Activated naive CD4-positive, alpha-beta T cell treated with anti-CD3 and anti-CD28 coated beads, Interleukin-2, amount 50 U/mL, for 16 hours (primary cell): ENCODE results near the gene GLT8D2.
A peak's percentile ranks its signal among the peaks of the same experiment; 100 is the strongest.

Experiments
- DNase-seq: peaks from one replicate; pipeline ENCODE4 v3.0.0-alpha.2; 2020

The GLT8D2 gene

GRCh38 chr12:103997286-103997900 lies 52.6 kb downstream of the GLT8D2 start:
- no peak for DNase-seq

DNA sequence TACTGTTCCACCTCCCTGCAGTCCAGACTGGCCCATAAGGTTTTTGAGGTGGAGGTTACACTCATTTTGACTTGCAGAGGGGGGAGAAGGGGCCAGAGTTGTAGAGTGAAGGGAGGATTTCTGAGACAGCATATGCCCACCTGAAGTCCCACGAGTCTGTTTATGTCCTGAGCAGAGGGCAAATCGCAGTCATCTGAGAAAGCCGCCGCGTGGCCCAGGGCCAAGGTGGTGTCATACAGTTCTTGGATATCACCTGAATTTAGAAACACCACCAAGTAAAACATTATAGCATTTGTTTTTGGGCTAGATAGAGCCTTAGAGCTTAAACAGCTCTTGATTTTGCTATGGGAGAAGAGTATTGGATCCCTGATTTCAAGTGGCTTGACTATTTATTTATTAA lies 53.4 kb downstream of the GLT8D2 start:
- no peak for DNase-seq

DNA sequence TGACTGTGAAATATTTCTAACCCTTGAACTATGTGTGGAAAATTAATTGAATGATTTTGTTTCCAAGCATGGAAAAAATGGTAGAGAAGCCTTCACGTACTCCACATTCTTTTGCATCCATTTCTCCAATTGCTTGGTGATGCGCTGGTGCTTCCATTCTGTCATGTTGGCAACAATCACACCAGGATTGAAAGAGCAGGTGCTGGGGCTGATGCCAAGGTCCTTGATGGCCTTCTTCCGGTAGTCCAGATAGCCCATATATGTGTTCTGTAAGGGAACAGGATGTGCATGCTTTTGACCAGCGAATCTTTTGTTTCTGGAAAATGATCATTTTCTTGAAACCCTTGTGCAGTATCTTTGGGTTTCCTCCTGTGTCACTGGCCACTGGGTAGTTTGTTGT lies 55.8 kb downstream of the GLT8D2 start:
- DNase-seq = no peak

GRCh38 chr12:103986829-103987228 lies 63.2 kb downstream of the GLT8D2 start:
- no peak for DNase-seq

DNA sequence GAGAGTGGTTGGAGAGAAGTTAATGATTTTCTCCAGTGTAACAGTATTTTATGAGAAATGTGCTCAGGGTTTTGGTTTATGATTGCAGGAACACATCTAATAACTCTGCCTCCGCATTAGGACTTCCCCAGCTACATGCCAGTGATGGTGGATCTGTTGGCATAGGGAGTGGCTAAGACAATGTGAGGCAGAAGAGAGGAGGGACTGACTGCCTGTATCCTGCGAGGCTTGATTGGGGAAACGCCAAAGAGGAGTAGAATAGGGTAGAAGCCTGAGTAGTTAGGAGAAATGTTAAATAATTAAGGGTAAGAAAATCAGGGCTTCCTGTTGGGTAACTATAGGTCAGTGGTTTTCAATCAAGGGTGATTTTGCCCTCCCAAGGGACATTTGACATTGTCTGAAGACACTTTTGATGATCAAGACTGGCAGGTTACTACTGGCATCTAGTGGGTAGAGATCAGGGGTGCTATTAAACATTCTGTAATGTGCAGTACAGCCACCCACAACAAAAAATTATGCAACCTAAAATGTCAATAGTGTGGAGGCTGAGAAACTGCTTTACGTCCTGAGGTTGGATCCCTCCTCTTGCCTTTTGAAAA lies 71.5 kb downstream of the GLT8D2 start:
- no peak for DNase-seq

GRCh38 chr12:103975368-103975767 lies 74.6 kb downstream of the GLT8D2 start:
- no peak for DNase-seq

DNA sequence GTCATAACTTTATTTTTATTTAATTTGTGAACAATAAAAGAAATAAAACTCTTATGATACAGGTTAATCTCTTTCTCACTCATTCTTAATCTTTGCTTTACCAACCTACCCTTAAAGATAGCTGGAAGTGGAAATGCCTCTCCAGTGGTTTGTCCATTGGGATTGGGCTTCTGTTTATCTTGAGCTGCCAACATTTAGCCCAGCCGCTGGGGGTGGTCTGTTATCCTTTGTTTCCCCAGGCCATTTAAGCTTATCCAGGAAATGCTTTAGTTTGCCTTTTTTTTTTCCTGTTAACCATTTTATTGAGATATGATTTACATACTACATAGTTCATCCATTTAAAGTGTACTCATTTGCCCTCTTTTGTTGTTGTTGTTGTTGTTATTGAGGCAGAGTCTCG lies 76.1 kb downstream of the GLT8D2 start:
- no peak for DNase-seq

DNA sequence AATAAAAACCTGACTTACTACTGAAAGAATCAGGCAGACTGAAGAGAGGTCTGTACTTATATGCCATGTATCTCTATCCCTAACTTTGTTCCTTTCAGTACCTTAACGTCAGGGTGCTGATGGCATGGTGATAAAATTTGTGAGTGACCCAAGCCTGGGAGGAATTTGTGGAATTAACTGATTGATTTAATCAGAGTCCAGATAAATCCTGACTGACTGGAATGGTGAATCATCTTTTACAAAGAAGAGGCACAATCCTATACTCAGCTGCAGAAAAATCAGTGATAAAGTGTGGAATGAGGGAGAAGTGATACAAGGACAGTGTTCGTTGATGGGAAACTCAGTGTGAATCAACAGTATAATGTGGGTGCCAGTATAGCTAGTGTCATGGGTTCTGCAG lies 80.6 kb downstream of the GLT8D2 start:
- no peak for DNase-seq

GRCh38 chr12:103966736-103967135 lies 83.3 kb downstream of the GLT8D2 start:
- no peak for DNase-seq

DNA sequence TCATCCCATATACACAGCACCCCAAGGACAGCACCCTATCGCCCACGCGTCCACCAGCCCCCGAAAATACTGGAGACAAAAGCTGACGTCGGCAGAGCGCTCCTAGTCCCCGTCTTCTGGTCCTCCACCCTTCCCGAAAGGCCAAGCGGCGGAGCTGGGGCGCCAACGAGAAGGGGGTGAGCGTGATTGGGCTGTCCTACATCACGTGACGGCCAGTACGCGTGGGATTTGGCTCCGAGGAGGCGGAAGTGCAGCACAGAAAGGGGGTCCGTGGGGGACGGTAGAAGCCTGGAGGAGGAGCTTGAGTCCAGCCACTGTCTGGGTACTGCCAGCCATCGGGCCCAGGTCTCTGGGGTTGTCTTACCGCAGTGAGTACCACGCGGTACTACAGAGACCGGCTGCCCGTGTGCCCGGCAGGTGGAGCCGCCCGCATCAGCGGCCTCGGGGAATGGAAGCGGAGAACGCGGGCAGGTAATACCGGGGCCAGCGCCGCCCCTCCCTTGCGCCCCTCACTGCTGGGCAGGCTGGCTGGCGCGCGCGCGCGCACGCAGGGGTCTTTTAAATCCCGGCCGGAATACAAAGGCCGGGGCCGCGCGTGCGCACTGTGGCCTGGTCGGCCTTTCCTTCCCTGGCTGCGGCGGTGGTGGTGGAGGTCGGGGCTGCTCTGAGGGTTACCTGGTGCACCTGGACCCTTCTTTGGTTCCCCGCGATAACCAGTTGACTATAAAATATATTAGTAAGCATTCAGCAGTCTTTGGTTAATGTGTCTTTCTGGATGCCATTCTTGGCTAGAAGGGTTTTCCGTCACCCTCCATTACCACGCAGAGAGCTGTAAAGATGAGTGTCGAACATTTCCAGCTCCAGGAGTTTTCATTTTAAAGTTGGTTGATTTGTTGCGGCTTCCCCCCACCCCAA lies 84.1 kb downstream of the GLT8D2 start, which contains the start of gene TDG:
Gene TDG, plus strand, starts transcription at position 283 of the 915 bp plus-strand sequence. Its CDS starts 166 bp downstream, at position 449.
- DNase-seq = peak; percentile 97

DNA sequence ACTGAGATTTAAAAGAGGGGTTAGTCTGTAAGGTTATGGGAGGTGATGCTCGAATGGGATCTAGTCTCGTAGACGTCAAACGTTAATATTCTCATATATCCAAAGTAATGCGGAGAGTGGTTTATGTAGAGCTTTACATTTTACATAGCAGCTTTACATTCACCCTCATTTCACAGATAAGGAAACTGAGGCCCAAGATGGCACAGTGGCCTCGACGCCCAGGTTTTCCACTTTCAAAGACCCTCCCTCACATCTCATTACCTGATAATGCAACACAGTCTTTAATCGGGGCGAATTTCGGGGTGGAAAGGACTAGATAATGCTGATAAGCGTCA lies 84.8 kb downstream of the GLT8D2 start:
- DNase-seq = no peak

- DNase-seq = no peak
Observed at GRCh38 chr12:103964805-103965204, 85.2 kb downstream of the GLT8D2 start.

DNA sequence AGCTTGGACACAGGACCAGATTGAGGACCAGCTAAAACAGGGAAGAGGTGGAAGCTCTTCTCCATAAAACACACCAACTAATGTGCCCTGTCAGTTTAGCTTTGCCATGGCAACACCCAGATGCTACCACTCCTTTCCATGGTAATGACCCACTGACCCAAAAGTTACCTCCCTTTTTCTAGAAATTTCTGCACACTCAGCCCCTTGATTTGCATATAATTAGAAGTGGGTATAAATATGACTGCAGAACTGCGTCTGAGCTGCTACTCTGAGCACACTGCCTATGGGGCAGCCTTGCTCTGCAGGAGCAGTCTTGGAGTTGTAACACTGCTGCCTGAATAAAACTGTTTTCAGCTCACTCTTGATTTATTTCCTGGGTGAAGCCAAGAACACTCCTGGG lies 87.5 kb downstream of the GLT8D2 start:
- DNase-seq = no peak

- DNase-seq = no peak
Observed at GRCh38 chr12:103960616-103961227, 89.3 kb downstream of the GLT8D2 start.

DNA sequence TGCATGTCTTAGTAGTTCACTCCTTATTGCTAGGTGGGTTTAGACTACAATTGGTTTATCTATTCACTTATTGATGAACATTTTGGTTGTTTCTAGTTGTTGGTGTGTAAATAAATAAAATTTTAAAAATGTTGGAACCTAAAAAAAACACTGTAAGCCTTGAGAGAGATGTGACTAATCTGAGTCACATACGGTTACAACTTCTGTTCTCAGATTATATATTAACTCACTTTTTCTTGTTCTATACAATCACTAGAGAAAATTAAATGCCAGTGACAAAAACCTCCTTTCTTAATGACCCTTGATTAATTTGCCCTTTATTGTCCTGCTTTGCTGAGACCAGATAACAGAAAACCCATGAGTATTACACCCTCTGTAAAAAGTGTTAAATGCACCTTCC lies 91.4 kb downstream of the GLT8D2 start:
- DNase-seq = no peak

DNA sequence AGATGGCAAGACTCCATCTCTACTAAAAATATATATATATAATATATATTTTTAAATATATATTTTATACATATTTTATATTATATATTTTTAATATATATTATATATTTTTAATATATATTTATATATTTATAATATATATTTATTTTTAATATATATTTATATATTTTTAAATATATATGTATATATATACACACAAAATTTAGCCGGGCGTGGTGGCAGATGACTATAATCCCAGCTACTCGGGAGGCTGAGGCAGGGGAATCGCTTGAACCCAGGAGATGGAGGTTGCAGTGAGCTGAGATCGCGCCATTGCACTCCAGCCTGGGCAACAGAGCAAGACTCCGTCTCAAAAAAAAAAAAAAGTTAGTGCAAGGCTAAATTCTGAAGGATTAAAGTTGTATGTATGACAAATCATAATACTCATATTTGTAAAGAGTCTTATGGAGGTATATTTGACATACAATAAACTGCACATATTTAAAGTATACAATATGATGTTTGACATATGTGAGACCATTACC lies 92.1 kb downstream of the GLT8D2 start:
- no peak for DNase-seq

DNA sequence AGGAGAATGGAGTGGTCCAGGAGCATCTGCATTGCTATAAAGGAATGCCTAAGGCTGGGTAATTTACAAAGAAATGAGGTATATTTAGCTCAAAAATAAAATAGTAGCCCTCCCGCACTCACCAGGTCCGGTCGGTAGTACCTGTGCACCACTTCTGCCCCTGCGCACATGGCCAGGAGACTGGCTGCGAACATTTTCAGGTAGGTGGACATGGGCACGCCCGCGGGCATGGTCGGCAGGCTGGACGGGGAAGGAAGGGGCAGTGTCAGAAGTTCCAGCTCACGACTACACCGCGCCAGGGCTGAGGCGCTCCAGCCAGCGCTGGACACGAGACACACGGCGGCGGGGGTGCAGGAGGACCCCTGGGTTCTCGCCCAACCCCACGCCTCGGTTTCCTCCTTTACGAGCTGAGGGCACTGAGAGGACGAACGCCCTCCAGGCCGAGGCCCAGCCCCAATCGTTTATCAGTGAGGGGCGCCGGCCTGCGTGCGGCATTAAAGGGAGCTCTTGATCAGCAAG lies 93.4 kb downstream of the GLT8D2 start:
- peak; percentile 22 for DNase-seq

GRCh38 chr12:103955811-103956508 lies 94.0 kb downstream of the GLT8D2 start:
- no peak for DNase-seq

- DNase-seq = no peak
Observed at GRCh38 chr12:103952497-103952896, 97.5 kb downstream of the GLT8D2 start.

- no peak for DNase-seq
Observed at GRCh38 chr12:103948746-103949406, 101.1 kb downstream of the GLT8D2 start.

DNA sequence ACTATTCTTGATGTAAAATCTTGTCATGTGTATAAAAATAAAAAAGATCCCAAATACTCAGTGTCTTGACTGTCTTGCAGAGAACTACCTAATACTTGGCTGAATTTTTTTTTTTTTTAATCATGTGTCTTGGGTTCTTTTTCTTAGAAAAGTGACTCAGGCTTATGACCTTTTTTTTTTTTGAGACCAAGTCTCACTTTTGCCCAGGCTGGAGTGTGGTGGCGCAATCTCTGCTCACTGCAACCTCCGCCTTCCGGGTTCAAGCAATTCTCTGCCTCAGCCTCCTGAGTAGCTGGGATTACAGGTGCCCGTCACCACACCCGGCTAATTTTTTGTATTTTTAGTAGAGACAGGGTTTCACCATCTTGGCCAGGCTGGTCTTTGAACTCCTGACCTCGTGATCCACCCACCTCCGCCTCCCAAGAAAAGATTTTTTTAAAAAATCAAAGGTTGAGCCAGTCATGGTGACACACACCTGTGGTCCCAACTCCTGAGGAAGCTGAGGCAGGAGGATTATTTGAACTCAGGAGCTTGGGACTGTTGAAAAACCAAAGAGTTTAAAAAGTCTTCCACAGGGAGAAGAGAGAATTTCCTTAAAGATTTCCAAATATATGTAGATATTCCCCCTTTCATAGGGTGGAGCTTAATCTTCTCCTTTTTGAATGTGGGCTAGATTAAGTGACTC lies 102.0 kb downstream of the GLT8D2 start:
- no peak for DNase-seq
